Upper lobe of left lung (tissue), 6 donors: Measurements from ENCODE around the gene POC5. TPM values are rescaled to one million over a fixed set of nuclear protein-coding genes. Genes with fewer than 3 reads are reported as not detected.

ENCODE experiments used
- ATAC-seq, 2 donors: fragments of 200-7000 bp; cut with Tn5 transposase; one replicate each; pipeline ENCODE4 v1.9.1; 2022; ENCODE audit warnings: mild to moderate bottlenecking in 2 of 2, moderate library complexity in 2 of 2; ENCODE audit not compliant: low FRiP score in 2 of 2
- DNase-seq, 2 donors: peaks; one replicate each; pipeline ENCODE4 v3.0.0-alpha.2; 2019 to 2020
- H3K27ac ChIP-seq, 4 donors: fragments of 200-600 bp; sonication (generic); one replicate each; pipeline ENCODE4 v1.5.1; 2016 to 2019
- H3K27me3 ChIP-seq, 4 donors: fragments of 200-600 bp; sonication (generic); one replicate each; pipeline ENCODE4 v1.5.1; 2017 to 2019
- H3K36me3 ChIP-seq, 4 donors: fragments of 200-600 bp; sonication (generic); one replicate each; pipeline ENCODE4 v1.5.1; 2016 to 2019
- H3K4me1 ChIP-seq, 4 donors: fragments of 200-600 bp; sonication (generic); one replicate each; pipeline ENCODE4 v1.5.1; 2018 to 2019
- H3K4me3 ChIP-seq, 4 donors: fragments of 200-600 bp; sonication (generic); one replicate each; pipeline ENCODE4 v1.5.1; 2017 to 2019; ENCODE audit warnings: mild to moderate bottlenecking in 2 of 4, moderate library complexity in 1 of 4
- H3K9me3 ChIP-seq, 4 donors: fragments of 200-600 bp; sonication (generic); one replicate each; pipeline ENCODE4 v1.5.1; 2018 to 2019
- CTCF ChIP-seq, 6 experiments: fragments of 450-650 bp in 4 of 6; fragments of 200-600 bp in 2 of 6; sonication (generic) in 2 of 6; IDR thresholded peaks; one replicate each; pipeline ENCODE4 v1.5.1; 2016 to 2019; ENCODE audit warnings: antibody characterized with exemption in 6 of 6
- EP300 ChIP-seq, 4 donors: sonication (generic); formaldehyde crosslinking; IDR thresholded peaks; one replicate each; pipeline ENCODE4 v1.5.1; 2017; ENCODE audit warnings: antibody characterized with exemption in 4 of 4, control low read depth in 2 of 4
- POLR2A ChIP-seq, 4 donors: fragments of 450-650 bp; IDR thresholded peaks; one replicate each; pipeline ENCODE4 v1.5.1; 2016 to 2017; ENCODE audit warnings: antibody characterized with exemption in 4 of 4, mild to moderate bottlenecking in 2 of 4
- POLR2AphosphoS5 ChIP-seq, 2 donors: sonication (generic); formaldehyde crosslinking; IDR thresholded peaks; one replicate each; pipeline ENCODE4 v1.5.1; 2017; ENCODE audit warnings: antibody characterized with exemption in 2 of 2
- WGBS, 2 donors: methylation state at CpG; one replicate each; pipeline ENCODE4 v1.1.5; 2017 to 2018; 5-methylcytosine and 5-hydroxymethylcytosine counted together
- total RNA-seq, 6 donors: library from RNA; depleted of rRNA in 4 of 6; stranded (reverse); fragments of >200 nt in 4 of 6; gene quantifications; one replicate each; pipeline versions ENCODE4 v1.1.0 to v1.2.1, GENCODE V29; 2016 to 2021
- donor health status: DM: no; HTN: no; CAD: no; lungs with moderate emphysema.
- donor health status: DM: no; HTN: yes; CAD: no; lungs with severe emphysema.

POC5 gene
- total RNA-seq, 6 donors from 2014 or later: 8.9 to 46.2 (median 12.2) TPM

DNA sequence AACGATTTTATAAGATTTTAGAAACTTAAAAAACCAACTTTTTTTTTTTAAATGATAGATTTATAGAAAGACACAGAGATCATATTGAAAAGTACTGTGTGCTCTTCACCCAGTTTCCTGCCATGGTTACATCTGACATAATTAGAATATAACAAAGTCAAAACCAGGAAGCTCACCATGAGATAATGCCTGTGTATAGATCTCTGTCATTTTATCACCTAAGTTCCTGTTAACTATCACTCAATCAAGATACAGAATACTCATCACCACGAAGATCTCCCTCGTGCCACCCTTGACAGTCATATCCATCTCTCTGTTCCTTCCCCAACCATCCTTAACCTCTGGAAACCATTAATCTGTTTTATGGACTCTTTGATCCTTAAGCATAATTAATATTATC, 39.1 kb downstream of the POC5 start:
- Histone ChIP-seq H3K4me1 (peaks cover 0 to 3% (median 0%) of the 10 kb centered on the region in 4 donors), H3K9me3 (no peaks in the 10 kb centered on the region), H3K36me3 (peaks cover 0 to 26% (median 0%) of the 10 kb centered on the region in 4 donors), H3K27me3 (no peaks in the 10 kb centered on the region), H3K27ac (no peak overlapping the region), H3K4me3 (no peak overlapping the region)
- ATAC-seq: no peak
- WGBS, 2 donors: 58 to 60% methylated on average over 3 of the region's 3 CpGs
- DNase-seq: no peak
- no peak for TF ChIP-seq POLR2A (IDR thresholded peaks at IDR 0.05)
- TF ChIP-seq EP300 (IDR thresholded peaks at IDR 0.05): no peak
- TF ChIP-seq POLR2AphosphoS5 (IDR thresholded peaks at IDR 0.05): no peak
- TF ChIP-seq CTCF (IDR thresholded peaks at IDR 0.05): no peak

DNA sequence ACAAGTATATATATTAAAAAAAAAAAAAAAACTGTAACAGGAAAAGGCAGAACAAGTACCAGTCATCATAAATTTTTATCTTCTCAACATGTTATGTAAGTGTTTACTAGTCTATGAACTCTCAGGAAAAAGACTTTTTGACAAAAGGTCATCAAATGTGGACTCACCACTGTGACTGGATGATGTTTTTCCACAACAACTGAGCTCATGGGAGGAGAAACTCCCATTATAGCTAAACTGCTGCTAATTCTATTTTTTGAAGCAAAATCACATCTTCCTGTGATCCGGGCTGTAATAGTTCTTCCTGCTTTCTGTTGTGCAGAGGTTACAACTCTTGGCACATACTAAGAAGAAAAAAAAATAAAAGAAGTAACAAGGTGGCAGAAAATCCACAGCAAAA, 39.6 kb downstream of the POC5 start:
- no peak for TF ChIP-seq EP300 (IDR thresholded peaks at IDR 0.05)
- no peak for TF ChIP-seq POLR2AphosphoS5 (IDR thresholded peaks at IDR 0.05)
- TF ChIP-seq CTCF (IDR thresholded peaks at IDR 0.05): no peak
- TF ChIP-seq POLR2A (IDR thresholded peaks at IDR 0.05): no peak
- peaks cover 0 to 26% (median 0%) of the 10 kb centered on the region in 4 donors for H3K36me3 ChIP-seq
- H3K4me3 ChIP-seq: no peak overlapping the region
- H3K9me3 ChIP-seq: no peaks in the 10 kb centered on the region
- no peaks in the 10 kb centered on the region for H3K27me3 ChIP-seq
- DNase-seq: no peak
- ATAC-seq: no peak
- no peak overlapping the region for H3K27ac ChIP-seq
- H3K4me1 ChIP-seq: peaks cover 0 to 3% (median 0%) of the 10 kb centered on the region in 4 donors
- WGBS, 2 donors: 46 to 67% methylated on average over 1 of the region's 1 CpG

DNA sequence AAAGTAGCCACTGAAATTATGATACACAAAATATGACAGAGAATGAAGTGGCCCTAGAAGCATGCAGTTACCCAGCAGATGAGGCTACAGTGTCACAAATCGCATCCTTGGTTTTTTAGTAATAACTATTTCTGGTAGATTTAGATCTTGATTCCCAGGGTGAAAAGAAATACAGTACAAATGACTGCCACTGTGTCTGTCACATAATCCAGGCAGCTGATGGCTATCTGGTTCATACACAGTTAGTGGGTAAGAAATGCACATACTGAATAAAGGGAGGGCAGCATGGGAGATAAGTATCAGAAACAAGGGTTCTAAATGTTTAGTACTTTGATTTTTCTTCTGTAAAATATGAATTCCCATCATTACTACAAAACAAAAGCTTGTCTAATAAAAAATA, 41.5 kb downstream of the POC5 start:
- Histone ChIP-seq H3K4me1 (no peaks in the 10 kb centered on the region), H3K4me3 (no peak overlapping the region), H3K27ac (no peak overlapping the region), H3K9me3 (no peaks in the 10 kb centered on the region), H3K36me3 (peaks cover 0 to 27% (median 0%) of the 10 kb centered on the region in 4 donors), H3K27me3 (no peaks in the 10 kb centered on the region)
- TF ChIP-seq POLR2AphosphoS5 (IDR thresholded peaks at IDR 0.05): no peak
- no peak for TF ChIP-seq POLR2A (IDR thresholded peaks at IDR 0.05)
- ATAC-seq (no peak), DNase-seq (no peak)
- 90 to 96% methylated on average over 1 of the region's 1 CpG for WGBS, 2 donors

DNA sequence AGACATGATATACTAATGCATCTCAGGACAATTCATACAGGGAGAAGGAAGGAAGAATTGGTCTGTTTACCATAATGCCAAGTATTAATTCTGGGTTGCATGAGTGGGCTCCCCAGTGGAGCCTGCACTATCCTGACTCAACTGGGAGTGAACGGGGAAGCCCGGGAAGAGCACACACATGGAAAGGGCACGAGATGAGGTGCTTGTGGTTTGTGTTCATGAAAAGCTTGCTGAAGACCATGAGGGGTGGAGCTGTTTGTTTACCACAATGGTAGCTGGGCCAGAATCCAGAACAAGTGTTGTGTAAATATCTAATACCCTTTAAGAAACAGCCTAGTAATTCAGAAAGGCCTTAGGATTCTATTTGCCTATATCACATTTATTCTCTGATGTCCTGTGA, 44.6 kb downstream of the POC5 start:
- 72 to 78% methylated on average over 3 of the region's 3 CpGs for WGBS, 2 donors
- no peak overlapping the region for H3K27ac ChIP-seq

DNA sequence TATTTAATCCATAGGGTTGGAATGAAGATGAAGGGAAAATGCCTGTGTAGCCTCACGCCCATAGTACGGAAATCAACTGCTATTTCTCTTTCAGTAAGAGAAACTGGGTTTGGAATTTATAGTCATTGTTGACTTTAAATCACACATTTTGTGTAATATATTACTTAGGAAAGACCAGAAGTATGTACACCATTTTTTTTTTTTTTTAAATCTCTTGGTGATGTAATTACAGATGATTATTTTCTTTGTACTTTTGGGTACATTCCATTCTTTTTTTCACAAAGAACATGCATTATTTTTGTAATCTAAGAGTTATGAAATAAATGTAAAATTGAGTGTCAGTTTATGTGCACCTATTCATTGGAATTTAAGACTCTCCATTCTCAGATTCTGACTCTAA, 45.7 kb downstream of the POC5 start:
- H3K36me3 ChIP-seq: peaks cover 0 to 24% (median 0%) of the 10 kb centered on the region in 4 donors

More for the DNA sequence above, 44.6 kb downstream of the POC5 start:
- Histone ChIP-seq H3K4me3 (no peak overlapping the region), H3K27me3 (no peaks in the 10 kb centered on the region), H3K36me3 (peaks cover 0 to 27% (median 0%) of the 10 kb centered on the region in 4 donors), H3K9me3 (no peaks in the 10 kb centered on the region), H3K4me1 (peaks cover 3 to 10% (median 8%) of the 10 kb centered on the region in 4 donors)
- DNase-seq: no peak
- TF ChIP-seq EP300 (IDR thresholded peaks at IDR 0.05) (no peak), POLR2AphosphoS5 (IDR thresholded peaks at IDR 0.05) (no peak), POLR2A (IDR thresholded peaks at IDR 0.05) (no peak), CTCF (IDR thresholded peaks at IDR 0.05) (no peak)
- ATAC-seq: no peak

More for the DNA sequence above, 45.7 kb downstream of the POC5 start:
- H3K4me1 ChIP-seq: peaks cover 3 to 10% (median 8%) of the 10 kb centered on the region in 4 donors
- no peak overlapping the region for H3K4me3 ChIP-seq
- ATAC-seq (no peak), DNase-seq (no peak)
- no peaks in the 10 kb centered on the region for H3K27me3 ChIP-seq
- H3K27ac ChIP-seq: no peak overlapping the region
- 47 to 98% methylated on average over 2 of the region's 2 CpGs for WGBS, 2 donors
- TF ChIP-seq EP300 (IDR thresholded peaks at IDR 0.05) (no peak), POLR2AphosphoS5 (IDR thresholded peaks at IDR 0.05) (no peak), CTCF (IDR thresholded peaks at IDR 0.05) (no peak), POLR2A (IDR thresholded peaks at IDR 0.05) (no peak)
- no peaks in the 10 kb centered on the region for H3K9me3 ChIP-seq
